Stimulated activated CD4-positive, alpha-beta T cell treated with anti-CD3 and anti-CD28 coated beads, Interleukin-15, amount 100 ng/mL, for 48 hours (primary cell): ENCODE results near the gene ESPL1.

Source experiments
- DNase-seq, 2 donors: peaks; one replicate each; pipeline ENCODE4 v3.0.0-alpha.2; 2020; ENCODE audit warnings: low read depth in 2 of 2

Gene ESPL1

DNA sequence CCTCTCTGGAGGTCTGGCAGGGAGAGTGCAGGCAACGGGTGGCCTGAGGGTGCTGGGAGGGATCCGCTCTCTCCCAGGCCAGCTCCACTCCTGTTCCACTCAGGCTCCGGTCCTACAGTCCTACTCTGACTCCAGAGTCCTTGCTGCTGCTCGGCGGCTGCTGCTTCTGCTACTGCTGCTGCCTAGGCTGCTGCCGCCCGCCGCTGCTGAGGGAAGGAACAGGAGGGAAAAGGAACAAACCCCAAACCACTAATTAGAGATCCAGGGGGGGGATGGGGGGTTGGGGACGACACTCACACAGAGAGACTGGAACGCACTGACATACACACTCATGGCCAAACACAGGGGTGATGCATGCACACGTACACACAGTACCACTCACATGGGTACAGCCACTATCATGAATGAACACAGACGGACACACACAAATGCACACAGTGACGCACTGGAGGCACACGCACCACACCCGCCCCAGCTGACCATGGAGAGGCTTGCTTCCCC, 68.1 kb downstream of the ESPL1 start, which contains the start of gene SP7:
Gene SP7, minus strand, starts transcription at position 174 of the 501 bp plus-strand sequence. CDS start 708 bp downstream, outside the sequence.
- DNase-seq, result no peak

GRCh38 chr12:53338017-53338416, 69.9 kb downstream of the ESPL1 start:
- no peak for DNase-seq

DNA sequence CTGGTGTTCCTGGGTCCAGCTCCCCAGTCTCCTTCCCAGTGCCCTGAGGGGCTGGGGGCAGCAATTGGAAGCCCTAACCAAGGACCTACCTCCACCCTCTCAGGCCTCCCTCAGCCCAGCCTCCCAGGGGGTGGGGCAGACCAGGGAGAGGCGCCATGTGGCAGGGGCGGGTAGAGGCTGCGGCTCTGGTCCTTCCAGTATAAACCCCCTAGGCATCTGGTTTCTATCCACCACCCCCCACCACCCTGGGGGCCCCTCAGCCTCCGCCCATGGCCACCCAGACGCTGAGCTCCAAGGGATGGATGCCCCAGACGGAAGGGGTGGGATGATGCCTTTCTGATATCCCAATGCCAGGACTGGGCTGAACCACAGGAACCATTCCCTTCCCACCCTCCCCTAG, 70.8 kb downstream of the ESPL1 start:
- no peak for DNase-seq

DNA sequence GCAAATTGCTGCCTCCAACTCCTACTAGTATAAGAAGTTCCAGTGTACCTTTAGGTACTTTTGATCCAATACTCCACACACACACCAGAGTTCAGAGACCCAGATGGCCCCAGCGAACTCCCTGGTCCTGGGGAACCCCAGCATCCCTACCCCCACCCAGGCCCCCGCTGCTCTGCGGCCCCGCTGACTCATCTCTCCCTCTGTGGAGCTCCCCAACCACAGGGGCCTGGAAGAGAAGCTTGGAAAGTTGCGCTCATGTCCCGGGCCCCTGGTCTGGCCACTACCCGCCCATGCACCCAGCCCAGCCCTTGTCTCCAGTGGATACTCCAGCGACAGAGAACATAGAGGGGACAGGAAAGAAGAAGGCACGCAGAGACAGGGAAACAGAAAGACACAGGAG, 72.3 kb downstream of the ESPL1 start:
- no peak for DNase-seq
